Stomach (tissue), 9 donors: ENCODE data around the gene CELA2B. TPM values are rescaled to one million over a fixed set of nuclear protein-coding genes. Genes with fewer than 3 reads are reported as not detected.
"Not testable (repeated sequence)": the region's sequence is repeated elsewhere in the genome, so short reads cannot be mapped to it uniquely, and the experiment has no call there.

Experiments used
- DNase-seq, 2 donors: peaks; one replicate each; pipeline versions ENCODE4 v3.0.0 to v3.0.0-alpha.2; 2013 to 2019
- H3K27ac ChIP-seq, 5 donors: fragments of 200-600 bp in 4 of 5; sonication (generic) in 4 of 5; one replicate each; pipeline ENCODE4 v1.5.1; 2013 to 2019; ENCODE audit warnings: mild to moderate bottlenecking in 1 of 5, moderate library complexity in 1 of 5
- H3K27me3 ChIP-seq, 3 donors: fragments of 200-600 bp; sonication (generic); one replicate each; pipeline ENCODE4 v1.5.1; 2017 to 2019; ENCODE audit warnings: mixed run types in 1 of 3
- H3K36me3 ChIP-seq, 4 donors: fragments of 200-600 bp; sonication (generic); 1 replicate in 3 of 4; 2 replicates in 1 of 4; pipeline ENCODE4 v1.5.1; 2016 to 2019
- H3K4me1 ChIP-seq, 4 donors: fragments of 200-600 bp; sonication (generic); one replicate each; pipeline ENCODE4 v1.5.1; 2016 to 2019
- H3K4me3 ChIP-seq, 4 donors: fragments of 200-600 bp; sonication (generic) in 3 of 4; one replicate each; pipeline ENCODE4 v1.5.1; 2016 to 2019; ENCODE audit warnings: mild to moderate bottlenecking in 1 of 4
- H3K9me3 ChIP-seq, 4 donors: fragments of 200-600 bp; sonication (generic); one replicate each; pipeline ENCODE4 v1.5.1; 2016 to 2019
- CTCF ChIP-seq, 7 experiments: fragments of 450-650 bp in 4 of 7; fragments of 200-600 bp in 3 of 7; sonication (generic) in 3 of 7; IDR thresholded peaks; one replicate each; pipeline ENCODE4 v1.5.1; 2016 to 2019; ENCODE audit warnings: antibody characterized with exemption in 7 of 7, control low read depth in 2 of 7, mild to moderate bottlenecking in 1 of 7
- EP300 ChIP-seq: sonication (generic); formaldehyde crosslinking; IDR thresholded peaks from one replicate; pipeline ENCODE4 v1.6.1; 2017; ENCODE audit warnings: antibody characterized with exemption
- POLR2A ChIP-seq, 4 donors: fragments of 450-650 bp; IDR thresholded peaks; one replicate each; pipeline ENCODE4 v1.6.1; 2016; ENCODE audit warnings: antibody characterized with exemption in 4 of 4, control low read depth in 2 of 4, mild to moderate bottlenecking in 1 of 4, moderate library complexity in 1 of 4
- POLR2AphosphoS5 ChIP-seq, 3 donors: sonication (generic); formaldehyde crosslinking; IDR thresholded peaks; one replicate each; pipeline ENCODE4 v1.6.1; 2016; ENCODE audit warnings: antibody characterized with exemption in 3 of 3
- WGBS, 5 donors: extraction: QIAGEN DNeasy Blood & Tissue Kit in 3 of 5; methylation state at CpG; one replicate each; pipeline versions ENCODE4 v1.1.5 to v1.1.7; 2013 to 2018; 5-methylcytosine and 5-hydroxymethylcytosine counted together
- intact Hi-C: fragments of 100-400 bp; cut with DNase I; formaldehyde crosslinking; loops from one replicate; pipeline ENCODE4 v1.15.1; 2023; ENCODE audit warnings: low total_unique reads
- polyA plus RNA-seq, 3 donors: library from polyadenylated mRNA; stranded (reverse); fragments of 200-250 nt; gene quantifications; one replicate each; pipeline ENCODE4 v1.2.3, GENCODE V29; 2013
- total RNA-seq, 5 donors: library from RNA; depleted of rRNA; stranded (reverse); fragments of >200 nt; gene quantifications; one replicate each; pipeline versions ENCODE4 v1.1.0 to v1.2.3, GENCODE V29; 2014 to 2016
- donor health status: healthy with polysubstance abuse.
- donor health status: Bipolar disorder and iron deficiency.
- donor health status: healthy.

The CELA2B gene
- total and polyA plus RNA-seq, 8 donors, result not detected

- TF ChIP-seq EP300, result no peak
- no peak overlapping the region for H3K4me3 ChIP-seq
- no peaks in the 10 kb centered on the region for H3K27me3 ChIP-seq
- H3K36me3 ChIP-seq, result no peaks in the 10 kb centered on the region
- 64 to 79% (median 77%) methylated on average over 9 to 11 of the region's 11 CpGs for WGBS, 5 donors
- H3K27ac ChIP-seq, result peak overlapping the region in 2 of 5 donors; percentile 55
- intact Hi-C loops, result no loop called here
- no peaks in the 10 kb centered on the region for H3K9me3 ChIP-seq
- H3K4me1 ChIP-seq, result peaks cover 5 to 22% (median 16%) of the 10 kb centered on the region in 4 donors
- DNase-seq, result no peak
These were observed 22.2 kb upstream of the CELA2B start for GRCh38 chr1:15453734-15454133.

GRCh38 chr1:15454256-15454655 is 21.6 kb upstream of the CELA2B start:
- Histone ChIP-seq H3K4me3 (no peak overlapping the region), H3K9me3 (no peaks in the 10 kb centered on the region), H3K36me3 (no peaks in the 10 kb centered on the region), H3K4me1 (peaks cover 5 to 22% (median 16%) of the 10 kb centered on the region in 4 donors), H3K27ac (peak overlapping the region in 2 of 5 donors; percentile 55), H3K27me3 (no peaks in the 10 kb centered on the region)
- intact Hi-C loops, result no loop called here
- no peak for TF ChIP-seq POLR2A (IDR thresholded peaks at IDR 0.05)
- TF ChIP-seq CTCF (IDR thresholded peaks at IDR 0.05), result no peak
- no peak for TF ChIP-seq EP300
- no peak for TF ChIP-seq POLR2AphosphoS5 (IDR thresholded peaks at IDR 0.05)
- peak; percentile 53 to 71 for DNase-seq
- WGBS, 5 donors, result 28 to 44% (median 31%) methylated on average over 3 of the region's 3 CpGs

- H3K27ac ChIP-seq, result peak overlapping the region in 1 of 5 donors; percentile 10
- H3K27me3 ChIP-seq, result no peaks in the 10 kb centered on the region
- intact Hi-C loops, result no loop called here
- no peak for DNase-seq
- H3K4me3 ChIP-seq, result no peak overlapping the region
- H3K4me1 ChIP-seq, result peaks cover 5 to 31% (median 16%) of the 10 kb centered on the region in 4 donors
- H3K9me3 ChIP-seq, result no peaks in the 10 kb centered on the region
- 77 to 83% (median 80%) methylated on average over 4 to 6 of the region's 6 CpGs for WGBS, 5 donors
- H3K36me3 ChIP-seq, result no peaks in the 10 kb centered on the region
- TF ChIP-seq POLR2AphosphoS5 (IDR thresholded peaks at IDR 0.05) (no peak), CTCF (IDR thresholded peaks at IDR 0.05) (no peak), POLR2A (IDR thresholded peaks at IDR 0.05) (no peak), EP300 (no peak)
These were observed 20.4 kb upstream of the CELA2B start for GRCh38 chr1:15455522-15455921.

- Histone ChIP-seq H3K4me1 (peaks cover 5 to 31% (median 16%) of the 10 kb centered on the region in 4 donors), H3K27me3 (no peaks in the 10 kb centered on the region), H3K36me3 (no peaks in the 10 kb centered on the region), H3K27ac (peak within 1 kb of the TSS in 4 of 5 donors; percentile 26 to 62 (median 49)), H3K4me3 (no peak within 1 kb of the TSS), H3K9me3 (no peaks in the 10 kb centered on the region)
- intact Hi-C loops, result no loop called here
- no peak for TF ChIP-seq EP300
- TF ChIP-seq POLR2AphosphoS5 (IDR thresholded peaks at IDR 0.05), result no peak
- TF ChIP-seq CTCF (IDR thresholded peaks at IDR 0.05), result no peak
- no peak for TF ChIP-seq POLR2A (IDR thresholded peaks at IDR 0.05)
- 52 to 74% (median 65%) methylated on average over 8 of the region's 8 CpGs for WGBS, 5 donors
- no peak for DNase-seq
These were observed 19.5 kb upstream of the CELA2B start, which contains the start of gene CELA2A for GRCh38 chr1:15456313-15456954. CELA2A (plus strand) TSS chr1:15456732; CDS start chr1:15456754, 22 bp downstream.

GRCh38 chr1:15457585-15457984 is 18.3 kb upstream of the CELA2B start:
- Histone ChIP-seq H3K27ac (peak overlapping the region in 4 of 5 donors; percentile 26 to 62 (median 49)), H3K4me1 (peaks cover 5 to 31% (median 16%) of the 10 kb centered on the region in 4 donors), H3K27me3 (no peaks in the 10 kb centered on the region), H3K36me3 (no peaks in the 10 kb centered on the region), H3K9me3 (no peaks in the 10 kb centered on the region), H3K4me3 (no peak overlapping the region)
- no peak for TF ChIP-seq EP300
- WGBS, 5 donors, result 27 to 50% (median 33%) methylated on average over 2 of the region's 2 CpGs
- intact Hi-C loops, result no loop called here
- peak; percentile 40 to 77 for DNase-seq

GRCh38 chr1:15458388-15458787 is 17.5 kb upstream of the CELA2B start:
- H3K27me3 ChIP-seq, DNase-seq, H3K4me3 ChIP-seq, H3K9me3 ChIP-seq, H3K36me3 ChIP-seq, intact Hi-C loops: not testable (repeated sequence)
- WGBS, 5 donors, result 51 to 64% (median 56%) methylated on average over 4 of the region's 4 CpGs
- peaks cover 5 to 31% (median 15%) of the 10 kb centered on the region in 4 donors for H3K4me1 ChIP-seq
- H3K27ac ChIP-seq, result peak overlapping the region in 1 of 5 donors; percentile 40
